Measurements from ENCODE around the gene GNLY.

The GNLY gene

DNA sequence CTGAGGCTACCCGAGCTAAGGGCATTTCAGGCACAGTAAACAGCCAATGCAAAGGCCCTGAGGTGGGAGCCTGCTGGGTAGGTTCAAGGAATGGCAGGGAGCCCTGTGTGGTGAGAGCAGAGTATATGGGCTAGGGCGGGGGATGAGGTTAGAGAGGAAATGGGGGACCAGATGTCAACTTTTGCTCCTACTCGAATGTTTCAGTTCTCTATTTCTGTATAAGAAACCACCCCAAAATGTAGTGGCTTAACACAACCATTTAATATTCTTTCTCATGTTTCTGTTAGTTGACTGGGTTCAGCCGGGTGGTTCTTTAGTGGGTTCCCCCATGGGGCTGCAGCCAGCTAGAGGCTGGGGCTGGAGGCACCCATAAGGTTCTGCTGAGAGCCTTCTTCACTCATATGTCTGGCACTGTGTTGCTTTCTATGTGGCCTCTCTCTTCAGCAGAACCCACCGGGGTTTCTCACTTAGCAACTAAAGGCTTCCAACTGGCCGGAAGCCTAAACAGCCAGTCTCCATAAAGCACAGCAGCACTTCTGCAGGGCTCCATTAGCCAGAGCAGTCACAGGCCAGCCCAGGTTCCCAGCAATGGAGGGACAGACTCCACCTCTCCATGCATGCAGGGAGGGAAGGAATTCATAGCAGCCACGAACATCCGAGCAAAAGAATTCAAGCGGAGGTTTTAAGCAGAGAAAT is 54.0 kb downstream of the GNLY start:
- no peak for DNase-seq
